Stimulated activated CD8-positive, alpha-beta memory T cell treated with anti-CD3 and anti-CD28 coated beads, Interleukin-12 subunit alpha, Interleukin-12 subunit beta, amount 100 ng/mL, for 1 hour (primary cell): ENCODE measurements around the gene SPDEF.

Experiments
- DNase-seq: peaks from one replicate; pipeline ENCODE4 v3.0.0-alpha.2; 2020; ENCODE audit warnings: low read depth

Gene SPDEF

DNA sequence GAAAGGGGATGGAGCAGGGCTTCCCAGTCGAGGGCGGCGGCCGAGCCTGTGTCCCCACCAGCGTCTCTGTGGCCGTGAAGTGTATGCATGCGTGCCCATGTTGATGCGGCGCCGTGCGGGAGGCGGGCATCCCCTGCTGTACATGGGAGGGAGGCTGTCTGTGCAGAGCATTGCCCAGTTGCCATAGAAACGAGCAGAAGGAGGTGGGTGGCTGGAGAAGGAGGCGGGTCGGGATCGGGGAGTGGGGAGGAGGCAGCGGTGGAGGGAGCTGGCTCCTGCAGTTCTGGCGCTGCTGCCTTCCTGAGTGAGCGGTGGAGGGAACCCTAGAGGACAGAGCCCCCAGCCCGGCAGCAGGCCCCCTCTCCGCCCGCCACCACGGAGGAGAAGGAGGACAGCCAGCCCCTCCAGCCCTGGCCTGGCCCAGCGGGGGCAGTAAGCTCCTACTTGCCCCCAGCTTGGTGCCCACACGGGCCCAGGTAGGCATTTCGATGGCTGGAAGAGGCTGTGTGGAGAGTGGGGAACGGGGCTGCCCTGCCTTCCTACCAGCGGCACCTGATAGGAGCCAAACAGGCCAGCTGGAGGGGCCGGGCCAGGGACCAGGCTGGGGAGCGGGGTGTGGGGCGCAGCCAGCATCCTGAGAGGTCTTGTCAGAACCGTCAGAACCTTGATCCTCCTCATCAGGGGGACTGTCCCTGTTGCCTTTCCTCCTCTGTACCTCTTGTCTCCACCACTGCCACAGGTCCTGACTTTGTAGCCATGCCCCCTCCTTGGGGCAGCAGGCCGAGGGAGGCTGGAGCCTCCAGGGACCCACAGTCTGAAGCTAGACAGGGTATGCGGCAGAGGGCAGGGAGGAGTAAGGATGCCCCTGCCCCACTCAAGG lies 41.3 kb downstream of the SPDEF start:
- DNase-seq = no peak

DNA sequence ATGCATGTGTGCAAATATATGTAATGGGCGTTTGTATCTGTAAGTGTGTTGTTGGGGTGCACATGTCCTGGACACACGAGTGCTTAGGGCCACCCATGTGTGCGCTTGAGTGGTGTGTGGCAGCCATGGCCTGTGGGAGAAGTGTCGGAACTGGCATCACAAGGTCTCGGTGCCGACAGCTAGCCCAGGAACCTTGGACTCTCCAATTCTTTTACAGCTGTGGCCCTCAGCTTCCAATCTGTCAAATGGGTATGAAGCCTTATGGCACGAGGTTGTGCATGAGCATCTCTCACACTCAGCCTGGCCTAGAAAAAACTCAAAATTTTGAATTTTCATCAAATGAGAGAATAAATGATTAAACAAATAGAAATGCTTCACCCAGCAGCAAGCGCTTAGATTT lies 42.0 kb downstream of the SPDEF start:
- no peak for DNase-seq

DNA sequence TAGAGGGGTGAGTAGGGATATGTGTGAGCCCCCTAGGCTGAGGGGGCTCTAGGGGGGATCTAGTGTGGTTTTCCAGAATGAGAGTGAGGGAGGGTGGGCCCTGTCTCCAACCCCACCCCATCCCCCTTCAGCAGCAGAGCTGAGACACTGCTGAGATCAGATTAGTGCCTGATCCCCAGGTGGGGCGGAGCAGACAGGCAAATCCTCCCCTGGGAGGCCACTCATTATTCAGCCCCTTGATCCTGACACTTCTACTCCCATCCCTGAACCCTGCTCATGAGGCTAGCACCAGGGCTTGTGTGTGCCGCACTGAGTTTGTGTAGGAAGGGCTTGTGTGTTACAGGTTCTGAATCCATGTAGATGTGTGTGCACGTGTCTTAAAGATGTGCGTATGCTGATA lies 42.5 kb downstream of the SPDEF start:
- DNase-seq = no peak

DNA sequence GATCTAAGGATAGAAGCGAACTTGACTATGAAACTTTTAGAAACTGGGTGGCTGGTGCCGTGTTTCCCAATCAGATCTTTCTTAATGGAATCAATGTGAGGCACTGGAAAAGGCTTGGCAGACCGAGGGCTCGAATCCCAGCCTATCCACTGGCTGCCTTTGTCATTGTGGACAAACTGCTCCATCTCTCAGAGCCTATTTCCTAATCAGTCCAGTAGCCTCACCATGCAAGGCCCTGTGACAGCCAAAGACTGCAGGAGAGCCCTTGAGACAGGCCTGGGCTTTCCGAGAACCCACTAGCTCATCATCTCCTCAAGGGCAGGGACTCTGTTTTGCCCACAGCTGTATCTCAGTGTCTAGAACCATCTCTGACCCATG lies 43.4 kb downstream of the SPDEF start:
- no peak for DNase-seq

DNA sequence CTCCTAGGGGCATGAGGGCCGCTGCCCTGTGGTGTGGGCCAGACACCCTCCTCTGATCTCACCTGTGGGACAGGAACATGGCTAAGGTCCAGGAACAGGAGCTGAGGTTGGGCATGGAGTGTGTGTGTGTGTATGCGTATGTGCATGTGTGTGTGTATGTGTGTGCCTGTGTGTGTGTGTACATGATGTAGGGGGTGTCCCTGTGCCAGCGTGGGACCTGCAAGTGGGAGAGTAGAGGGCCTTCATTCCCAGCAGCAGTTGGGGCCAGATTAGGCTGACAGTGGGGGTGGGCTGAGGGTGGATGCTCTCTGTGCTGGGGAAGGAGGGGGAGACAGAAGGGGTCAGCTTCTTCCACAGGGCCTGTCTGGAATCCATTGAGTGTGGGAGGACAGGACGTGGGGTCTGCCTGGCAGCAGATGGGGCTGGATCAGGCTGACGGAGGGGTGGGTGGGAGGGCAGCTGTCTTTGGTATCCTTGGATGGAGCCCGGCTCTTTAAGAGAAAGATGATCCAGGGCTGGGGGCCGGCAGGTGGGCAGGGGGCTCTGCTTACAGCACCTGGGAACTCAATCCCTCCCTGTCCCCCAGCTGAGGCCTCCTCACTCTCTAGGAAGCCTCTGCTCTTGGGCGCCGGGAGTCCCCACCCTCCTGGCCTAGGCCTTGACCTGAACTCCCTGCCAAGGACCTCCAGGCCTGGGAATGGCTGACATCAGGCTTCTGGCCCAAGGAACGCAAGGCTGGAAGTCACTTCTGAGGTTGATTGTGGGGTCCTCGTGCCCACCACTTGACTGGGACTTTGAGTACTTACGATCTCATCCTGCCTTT lies 44.0 kb downstream of the SPDEF start:
- DNase-seq = no peak

DNA sequence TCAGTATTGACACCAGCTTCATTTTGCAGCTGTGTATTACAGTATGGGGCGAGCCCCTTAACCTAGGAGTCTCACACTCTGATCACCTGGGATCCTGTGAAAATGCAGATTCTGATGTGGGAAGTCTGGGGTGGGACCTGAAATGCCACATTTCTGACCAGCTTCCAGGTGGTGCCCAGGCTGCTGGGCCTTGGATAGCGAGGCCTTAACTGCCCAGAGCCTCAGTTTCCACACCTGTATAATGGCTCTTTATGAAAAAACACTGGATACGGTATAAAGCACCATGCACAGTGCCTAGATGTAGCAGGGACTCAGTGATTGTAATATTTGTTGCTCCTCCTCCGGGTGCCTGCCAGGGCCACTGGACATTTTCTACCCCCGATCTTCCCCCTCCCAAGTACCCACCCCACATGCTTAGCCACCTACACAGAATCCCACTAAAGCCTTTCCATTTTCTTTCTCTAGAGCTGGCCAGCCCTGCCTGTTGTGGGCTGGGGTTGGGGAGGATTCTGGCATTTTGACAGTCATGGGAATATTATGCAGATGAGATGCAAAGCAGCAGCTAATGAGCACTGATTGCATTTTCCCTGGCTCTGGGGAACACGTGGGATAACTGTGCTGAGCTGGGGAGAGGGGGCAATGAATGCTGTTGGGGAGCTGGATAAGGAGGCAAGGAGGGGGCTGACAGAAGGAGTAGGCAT lies 44.8 kb downstream of the SPDEF start:
- DNase-seq = no peak

DNA sequence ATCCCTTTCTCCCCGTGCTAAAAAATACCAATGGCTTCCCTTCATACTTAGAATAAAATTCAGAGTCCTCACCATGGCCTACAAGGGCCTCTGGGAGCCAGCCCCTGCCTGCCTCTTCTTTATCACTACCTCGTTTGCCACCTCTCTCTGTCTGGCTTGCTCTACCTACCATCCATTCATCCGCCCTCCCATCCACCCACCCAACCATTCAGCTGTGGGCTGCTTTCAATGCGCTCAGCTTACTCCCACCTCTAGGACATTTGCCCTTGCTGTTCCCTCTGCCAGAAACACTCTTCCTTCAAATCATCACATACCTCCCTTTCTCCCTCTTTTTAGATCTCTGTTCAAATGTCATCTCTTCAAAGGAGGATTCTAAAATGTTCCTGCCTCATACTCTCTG lies 45.8 kb downstream of the SPDEF start:
- no peak for DNase-seq

DNA sequence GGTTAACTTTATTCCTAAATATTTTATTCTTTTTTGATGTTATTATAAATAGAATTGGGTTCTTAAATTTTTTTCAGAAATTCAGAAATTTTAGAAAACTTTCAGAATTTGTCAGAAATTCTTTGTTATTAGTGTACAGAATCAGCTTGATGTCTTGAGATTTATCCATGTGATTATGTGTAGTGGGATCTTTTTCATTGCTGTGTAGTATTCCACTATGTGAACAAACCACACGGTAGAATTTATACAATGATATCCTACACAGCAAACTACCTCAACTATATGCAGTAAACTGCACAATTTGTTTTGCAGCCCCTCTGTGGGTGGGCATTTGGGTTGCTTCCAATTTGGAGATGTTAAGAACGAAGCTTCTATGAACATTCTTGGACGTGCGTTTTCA lies 46.3 kb downstream of the SPDEF start:
- DNase-seq = no peak

DNA sequence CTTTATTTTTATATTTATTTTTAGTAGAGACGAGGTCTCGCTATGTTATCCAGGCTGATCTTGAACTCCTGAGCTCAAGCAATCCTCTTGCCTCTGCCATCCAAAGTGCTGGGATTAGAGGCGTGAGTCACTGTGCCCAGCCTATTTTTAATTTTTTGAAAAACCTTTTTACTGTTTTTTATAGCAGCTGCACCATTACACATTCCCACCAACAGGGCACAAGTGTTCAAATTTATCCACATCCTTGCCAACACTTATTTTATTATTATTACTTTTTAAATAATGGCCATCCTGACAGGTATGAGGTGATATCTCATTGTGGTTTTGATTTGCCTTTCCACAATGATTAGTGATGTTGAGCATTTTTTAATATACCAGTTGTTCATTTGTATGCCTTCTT lies 47.7 kb downstream of the SPDEF start:
- no peak for DNase-seq

DNA sequence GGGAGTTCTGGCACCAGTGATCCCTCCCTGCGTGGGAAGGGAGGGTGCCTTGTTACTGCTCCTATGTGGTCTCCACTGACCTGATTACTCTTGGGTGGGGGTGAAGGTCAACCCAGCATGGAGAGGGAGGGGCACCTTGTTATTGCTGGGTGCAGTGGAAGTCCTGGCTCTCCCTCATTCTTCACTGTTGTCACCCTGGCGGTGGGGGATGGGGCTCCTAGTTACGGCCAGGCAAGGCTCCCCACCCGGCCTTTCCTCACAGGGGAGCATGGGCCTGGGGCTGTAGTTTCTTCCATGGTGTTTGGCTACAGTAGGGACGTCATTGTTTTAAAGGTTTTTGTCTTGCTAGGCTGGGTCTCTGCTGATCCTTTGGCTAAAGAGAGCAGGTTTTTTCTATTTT lies 49.4 kb downstream of the SPDEF start:
- no peak for DNase-seq

DNA sequence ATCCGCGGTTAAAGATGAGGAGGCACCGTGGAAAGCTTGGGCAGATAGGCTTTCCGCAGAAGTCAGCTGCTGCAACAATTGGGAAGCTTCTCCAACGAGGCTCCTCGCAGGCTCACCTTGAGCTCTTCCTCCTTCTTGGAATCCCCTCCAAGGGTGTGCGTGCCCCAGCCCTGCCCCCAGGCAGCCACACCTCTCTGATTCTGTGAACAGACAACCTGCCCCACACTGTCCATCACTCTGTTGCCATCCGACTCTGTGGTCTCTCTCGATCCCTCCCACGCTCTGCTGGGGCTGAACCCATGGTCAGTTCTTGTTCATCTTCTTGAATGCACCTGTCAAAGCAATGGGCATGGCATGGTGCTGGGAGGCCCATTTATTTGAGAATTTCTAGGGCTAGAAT lies 58.7 kb downstream of the SPDEF start:
- DNase-seq = no peak

DNA sequence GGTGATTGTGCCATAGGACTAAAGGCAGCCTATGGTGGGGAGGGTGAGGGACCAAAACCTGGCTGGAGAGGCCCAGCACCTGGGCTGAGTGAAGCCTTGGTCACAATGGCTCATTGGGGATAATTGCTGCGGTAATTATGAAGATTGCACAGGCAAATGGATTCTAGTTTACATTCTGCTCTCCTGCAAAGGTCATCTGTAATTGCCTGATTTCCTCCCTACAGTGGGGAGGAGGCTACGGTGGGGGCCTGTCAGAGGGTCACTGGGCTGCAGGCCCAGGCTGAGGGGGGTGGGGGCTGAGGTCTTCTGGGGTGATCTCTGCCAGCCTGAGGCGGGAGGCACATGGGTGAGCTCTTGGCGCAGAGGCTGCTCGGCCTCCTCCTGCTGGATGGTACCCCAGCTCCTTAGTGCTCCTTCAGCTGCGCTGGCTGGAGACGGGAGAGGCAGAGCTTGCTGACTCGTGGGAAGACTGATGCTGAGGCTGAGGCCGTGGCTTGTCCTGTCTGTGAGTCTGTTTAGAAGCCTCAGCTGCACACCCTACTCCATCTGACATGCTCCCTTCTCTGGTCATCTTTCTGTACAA lies 59.9 kb downstream of the SPDEF start:
- DNase-seq = no peak

DNA sequence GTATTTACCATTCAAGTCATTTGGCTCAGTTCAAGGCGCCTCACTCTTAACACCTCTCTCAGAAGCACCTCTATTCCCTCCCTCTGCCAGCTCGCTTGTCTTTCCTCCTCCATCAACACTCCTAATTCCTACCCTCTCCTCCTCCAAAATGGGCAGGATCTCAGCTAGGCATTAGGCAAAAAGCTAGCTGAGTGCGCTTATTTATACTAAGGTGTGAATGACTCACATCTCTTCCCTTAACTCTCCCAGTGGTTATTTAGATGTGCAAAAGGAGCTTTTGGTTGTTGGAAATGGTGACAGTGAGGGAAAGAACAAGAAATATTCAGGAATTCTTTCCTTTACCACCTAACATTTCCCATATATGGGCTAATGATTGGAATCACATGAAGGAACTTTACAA lies 61.2 kb downstream of the SPDEF start:
- no peak for DNase-seq

DNA sequence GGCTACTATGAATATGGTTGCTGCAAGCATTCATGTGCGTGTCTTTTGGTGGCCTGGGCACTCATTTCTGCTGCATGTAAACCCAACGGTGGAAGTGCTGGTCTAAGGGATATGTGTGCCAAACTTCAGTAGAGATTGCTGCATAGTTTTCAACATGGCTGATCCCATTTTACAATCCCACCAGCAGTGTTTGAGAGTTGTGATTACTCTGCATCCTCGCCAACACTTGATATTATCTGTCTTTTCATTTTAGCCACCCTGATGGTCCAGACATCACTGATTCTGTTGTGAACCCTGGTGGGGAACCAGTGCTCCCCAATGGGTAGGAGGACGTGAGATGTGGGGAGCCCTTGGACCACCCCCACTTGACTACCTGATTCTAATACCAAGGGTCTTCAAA lies 62.8 kb downstream of the SPDEF start:
- DNase-seq = no peak

DNA sequence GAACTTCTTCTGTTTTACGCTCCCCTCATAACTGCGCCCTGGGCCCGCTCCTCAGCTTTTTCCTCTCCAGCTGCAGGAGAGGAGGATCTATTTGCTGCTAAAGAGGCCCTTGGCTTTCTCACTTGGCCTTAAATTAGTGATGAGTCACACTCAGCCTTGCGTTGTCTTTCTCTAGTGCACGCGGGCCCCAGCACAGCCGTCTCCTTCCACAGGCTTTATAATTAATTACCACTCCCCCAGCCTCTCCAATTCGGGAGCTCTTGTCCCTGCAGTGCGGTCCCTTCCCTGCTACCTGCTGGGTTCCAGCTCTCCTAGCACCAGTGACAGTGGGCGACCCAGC lies 65.1 kb downstream of the SPDEF start:
- DNase-seq = no peak

DNA sequence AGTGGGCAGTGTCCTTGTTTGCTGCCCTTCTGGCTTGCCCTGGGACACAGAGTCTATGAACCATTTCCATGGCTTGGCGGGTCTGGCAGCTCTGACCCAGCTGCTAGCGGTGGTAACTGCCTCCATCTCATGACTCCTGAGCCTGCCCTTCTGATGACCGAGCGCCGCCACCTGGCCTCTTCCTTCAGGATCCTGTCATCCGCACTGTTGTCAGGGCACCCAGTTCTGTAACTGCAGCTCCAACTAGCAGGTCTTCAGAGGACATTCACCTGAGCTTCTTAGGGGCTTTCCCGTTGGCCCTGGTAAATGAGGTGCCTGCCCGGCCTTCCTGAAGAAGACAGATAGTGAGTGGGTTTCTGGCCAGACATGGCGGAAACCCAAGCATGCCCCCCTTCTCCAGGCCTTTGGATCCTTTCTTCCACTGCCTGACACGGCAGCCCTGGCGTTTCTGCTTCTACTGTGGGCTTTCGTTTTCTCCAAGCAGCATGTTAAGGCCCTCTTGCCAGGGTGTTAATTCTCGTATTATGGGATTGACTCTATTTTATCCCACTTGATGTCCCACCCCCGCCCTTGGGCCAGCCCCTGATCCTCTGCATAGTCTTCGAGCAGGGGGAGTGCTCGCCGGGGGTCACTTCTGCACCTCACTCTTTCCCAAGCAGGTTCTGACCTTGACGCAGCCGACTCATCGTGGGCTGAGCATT lies 65.6 kb downstream of the SPDEF start:
- DNase-seq = no peak

DNA sequence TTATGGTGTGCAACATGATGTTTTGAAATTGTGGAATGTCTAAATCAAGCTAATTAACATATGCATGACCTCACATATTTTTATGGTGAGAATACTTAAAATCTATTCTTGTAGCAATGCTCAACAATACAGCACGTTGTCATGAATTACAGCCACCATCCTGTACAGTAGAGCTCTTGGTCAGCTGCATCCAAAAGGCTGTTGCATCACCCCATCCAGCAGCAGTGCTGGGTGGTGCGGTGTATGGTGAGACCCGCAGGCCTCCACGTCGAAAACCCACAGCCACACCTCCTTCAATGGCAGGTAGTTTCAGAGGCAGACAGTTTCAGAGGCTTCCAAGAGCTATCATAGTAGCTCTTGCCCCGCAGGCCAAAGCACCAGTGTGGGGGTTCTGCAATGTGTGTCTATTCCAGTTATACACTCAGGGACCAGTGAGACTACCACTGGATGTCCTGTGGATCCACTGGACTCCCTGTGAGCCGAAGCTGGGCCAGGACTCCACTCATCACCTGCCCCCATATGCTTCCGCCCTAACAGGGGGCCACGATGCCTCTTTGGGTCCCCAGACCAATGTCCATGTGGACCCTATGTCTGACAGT lies 66.8 kb downstream of the SPDEF start:
- no peak for DNase-seq
